DOHH2 (cell line): ENCODE data around the gene NR2F1-AS1.

Source experiments
- H3F3A ChIP-seq: fragments of 200-600 bp; sonication (generic), shearing (Covaris generic); 2 replicates; pipeline ENCODE4 v1.6.0; 2016; ENCODE audit warnings: antibody characterized with exemption, mild to moderate bottlenecking; ENCODE audit not compliant: control insufficient read depth, insufficient read depth
- H3K27ac ChIP-seq: fragments of 200-600 bp; sonication (generic); 2 replicates; pipeline ENCODE4 v1.5.1; 2014; ENCODE audit warnings: low read depth, mild to moderate bottlenecking, low read length, moderate library complexity
- H3K27me3 ChIP-seq: fragments of 200-600 bp; sonication (generic); 2 replicates; pipeline ENCODE4 v1.6.1; 2014; ENCODE audit warnings: mild to moderate bottlenecking, low read length, mixed read lengths; ENCODE audit not compliant: control insufficient read depth
- H3K36me3 ChIP-seq: fragments of 200-600 bp; sonication (generic); 2 replicates; pipeline ENCODE4 v1.6.1; 2014; ENCODE audit warnings: mild to moderate bottlenecking, low read length, moderate library complexity, mixed read lengths; ENCODE audit not compliant: control insufficient read depth
- H3K4me1 ChIP-seq: fragments of 200-600 bp; sonication (generic); 2 replicates; pipeline ENCODE4 v1.6.1; 2014; ENCODE audit warnings: mild to moderate bottlenecking, low read length, mixed read lengths; ENCODE audit not compliant: control insufficient read depth
- H3K4me2 ChIP-seq: fragments of 200-600 bp; sonication (generic); 2 replicates; pipeline ENCODE4 v1.6.0; 2014; ENCODE audit warnings: mild to moderate bottlenecking, low read length, moderate library complexity
- H3K4me3 ChIP-seq: fragments of 200-600 bp; sonication (generic); 2 replicates; pipeline ENCODE4 v1.5.1; 2014; ENCODE audit warnings: mild to moderate bottlenecking, low read length, mixed read lengths
- H3K79me2 ChIP-seq: fragments of 200-600 bp; sonication (generic); 2 replicates; pipeline ENCODE4 v1.6.1; 2014; ENCODE audit warnings: mild to moderate bottlenecking, low read length, mixed read lengths; ENCODE audit not compliant: control insufficient read depth
- H3K9me2 ChIP-seq: fragments of 200-600 bp; sonication (generic); replicated peaks from 2 replicates; pipeline ENCODE4 v1.6.1; 2014; ENCODE audit warnings: mild to moderate bottlenecking, low read length, mixed read lengths; ENCODE audit not compliant: control insufficient read depth
- H3K9me3 ChIP-seq: fragments of 200-600 bp; sonication (generic); 2 replicates; pipeline ENCODE4 v1.6.1; 2014; ENCODE audit warnings: antibody characterized with exemption, low read length, mixed read lengths; ENCODE audit not compliant: control insufficient read depth, insufficient read depth
- H4K20me1 ChIP-seq: fragments of 200-600 bp; sonication (generic); 2 replicates; pipeline ENCODE4 v1.6.0; 2014; ENCODE audit warnings: low read depth, mild to moderate bottlenecking, antibody characterized with exemption, low read length, moderate library complexity; ENCODE audit not compliant: control insufficient read depth, insufficient read depth
- EZH2phosphoT487 ChIP-seq: fragments of 200-600 bp; sonication (generic); IDR thresholded peaks from 2 replicates; pipeline ENCODE4 v1.6.1; 2017; ENCODE audit warnings: borderline replicate concordance, mild to moderate bottlenecking, antibody characterized with exemption, low read length, moderate library complexity, mixed read lengths
- TF ChIP-seq, protein P1 (sequence below): fragments of 200-600 bp; sonication (generic); IDR thresholded peaks from one replicate; pipeline ENCODE4 v1.5.1; 2014; ENCODE audit warnings: antibody characterized with exemption, mild to moderate bottlenecking, low read depth, low read length; ENCODE audit not compliant: poor library complexity, severe bottlenecking

NR2F1-AS1 gene

DNA sequence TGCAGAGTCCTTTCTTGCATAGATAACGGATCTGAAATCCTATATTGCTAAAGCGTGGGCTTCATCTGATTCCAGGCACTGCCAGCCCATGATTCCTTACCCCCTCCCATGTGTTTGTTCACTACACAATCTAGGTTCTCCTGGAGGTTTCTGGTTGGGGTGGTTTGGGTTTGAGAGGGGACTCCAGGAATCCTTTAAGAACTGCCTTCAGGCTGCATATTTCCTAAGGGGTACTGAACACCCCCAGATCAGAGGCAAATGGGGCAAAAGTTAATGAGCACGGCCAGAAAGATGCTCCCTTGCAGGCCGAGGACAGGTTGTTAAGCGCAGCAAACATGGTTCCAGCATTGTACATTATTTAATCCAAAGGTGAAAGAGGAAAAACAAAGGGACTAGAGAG, 11.9 kb upstream of the NR2F1-AS1 start:
- Histone ChIP-seq H3K4me2 (no peak overlapping the region), H3F3A (no peaks in the 10 kb centered on the region), H3K9me2 (no peaks in the 10 kb centered on the region), H3K27ac (no peak overlapping the region), H3K4me3 (no peak overlapping the region), H3K9me3 (no peaks in the 10 kb centered on the region), H3K4me1 (no peaks in the 10 kb centered on the region), H3K79me2 (no peaks in the 10 kb centered on the region), H3K27me3 (peaks cover 2% of the 10 kb centered on the region; the same call in 1 of the 2 replicates), H4K20me1 (no peaks in the 10 kb centered on the region), H3K36me3 (no peaks in the 10 kb centered on the region)
- no peak for TF ChIP-seq EZH2phosphoT487
- TF ChIP-seq, protein P1, sequence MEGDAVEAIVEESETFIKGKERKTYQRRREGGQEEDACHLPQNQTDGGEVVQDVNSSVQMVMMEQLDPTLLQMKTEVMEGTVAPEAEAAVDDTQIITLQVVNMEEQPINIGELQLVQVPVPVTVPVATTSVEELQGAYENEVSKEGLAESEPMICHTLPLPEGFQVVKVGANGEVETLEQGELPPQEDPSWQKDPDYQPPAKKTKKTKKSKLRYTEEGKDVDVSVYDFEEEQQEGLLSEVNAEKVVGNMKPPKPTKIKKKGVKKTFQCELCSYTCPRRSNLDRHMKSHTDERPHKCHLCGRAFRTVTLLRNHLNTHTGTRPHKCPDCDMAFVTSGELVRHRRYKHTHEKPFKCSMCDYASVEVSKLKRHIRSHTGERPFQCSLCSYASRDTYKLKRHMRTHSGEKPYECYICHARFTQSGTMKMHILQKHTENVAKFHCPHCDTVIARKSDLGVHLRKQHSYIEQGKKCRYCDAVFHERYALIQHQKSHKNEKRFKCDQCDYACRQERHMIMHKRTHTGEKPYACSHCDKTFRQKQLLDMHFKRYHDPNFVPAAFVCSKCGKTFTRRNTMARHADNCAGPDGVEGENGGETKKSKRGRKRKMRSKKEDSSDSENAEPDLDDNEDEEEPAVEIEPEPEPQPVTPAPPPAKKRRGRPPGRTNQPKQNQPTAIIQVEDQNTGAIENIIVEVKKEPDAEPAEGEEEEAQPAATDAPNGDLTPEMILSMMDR, result no peak

DNA sequence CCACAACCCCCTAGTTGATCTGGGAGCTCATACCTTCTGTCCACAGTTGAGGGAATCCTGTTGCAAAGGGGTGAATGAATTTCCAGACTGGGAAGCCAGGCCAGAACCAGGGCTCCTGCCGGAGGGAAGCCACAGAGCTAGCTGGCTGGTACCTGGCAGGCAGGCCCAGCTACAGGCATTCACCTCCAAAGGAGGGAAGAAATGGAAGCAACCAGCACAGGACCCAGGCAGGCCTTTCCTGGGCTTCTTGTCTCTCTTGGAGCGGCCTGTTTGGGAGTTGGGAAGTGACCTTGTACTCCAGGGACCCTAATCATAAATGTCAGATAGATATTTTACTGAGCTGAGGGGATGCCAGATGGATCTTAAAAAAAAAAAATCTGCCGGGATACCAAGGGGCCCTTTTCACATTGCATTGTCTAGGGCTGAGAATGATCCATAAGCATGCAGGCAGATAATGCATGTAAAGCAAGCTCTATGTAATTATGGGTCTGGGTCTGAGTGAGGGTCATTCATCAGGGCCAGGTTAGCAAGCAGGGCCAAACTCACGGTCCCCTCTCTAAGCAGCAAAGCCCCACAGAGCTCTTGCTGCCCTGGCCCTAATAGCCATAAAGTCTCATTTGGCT, 10.4 kb upstream of the NR2F1-AS1 start:
- Histone ChIP-seq H3K79me2 (no peaks in the 10 kb centered on the region), H3K9me3 (no peaks in the 10 kb centered on the region), H3K9me2 (no peaks in the 10 kb centered on the region), H3K4me1 (no peaks in the 10 kb centered on the region), H3K4me3 (no peak overlapping the region), H3K27ac (no peak overlapping the region), H3K36me3 (no peaks in the 10 kb centered on the region), H4K20me1 (no peaks in the 10 kb centered on the region), H3F3A (no peaks in the 10 kb centered on the region), H3K27me3 (peaks cover 9% of the 10 kb centered on the region), H3K4me2 (no peak overlapping the region)
- no peak for TF ChIP-seq EZH2phosphoT487
- TF ChIP-seq, protein P1, result no peak

DNA sequence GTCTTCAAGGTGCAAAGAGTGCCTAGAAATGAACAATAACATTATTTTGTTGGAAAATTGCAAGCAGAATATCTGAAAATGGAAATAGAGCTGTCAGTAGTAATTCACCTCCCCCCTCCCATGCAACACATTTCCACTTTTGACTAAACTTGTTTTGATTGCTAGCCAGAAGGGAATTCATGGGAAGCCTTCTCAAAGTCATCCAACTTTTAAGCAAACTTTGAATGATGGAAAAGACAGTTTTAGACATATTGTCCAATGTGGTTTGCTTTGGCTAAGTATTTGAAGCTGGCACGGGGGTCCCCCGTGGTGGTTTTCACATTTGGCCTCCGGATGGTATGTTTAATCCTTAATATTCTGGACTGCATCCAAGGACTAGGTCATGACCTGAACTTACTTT, 9.5 kb upstream of the NR2F1-AS1 start:
- H3K79me2 ChIP-seq, result no peaks in the 10 kb centered on the region
- peaks cover 18% of the 10 kb centered on the region for H3K27me3 ChIP-seq
- H3K9me3 ChIP-seq, result no peaks in the 10 kb centered on the region
- H3K9me2 ChIP-seq, result no peaks in the 10 kb centered on the region
- H4K20me1 ChIP-seq, result no peaks in the 10 kb centered on the region
- no peak overlapping the region for H3K27ac ChIP-seq
- no peaks in the 10 kb centered on the region for H3K4me1 ChIP-seq
- no peak overlapping the region for H3K4me2 ChIP-seq
- no peak for TF ChIP-seq EZH2phosphoT487
- TF ChIP-seq, protein P1, result no peak
- H3K36me3 ChIP-seq, result no peaks in the 10 kb centered on the region
- no peak overlapping the region for H3K4me3 ChIP-seq
- H3F3A ChIP-seq, result no peaks in the 10 kb centered on the region
